ENCODE results near the gene NNAT. TPM values are rescaled to one million over a fixed set of nuclear protein-coding genes. Genes with fewer than 3 reads are reported as not detected.

The NNAT gene
- total and polyA plus RNA-seq, 2 donors (not counting 3 experiments of a cell fraction or from before 2014, with no cell fraction given), result 2.3 to 32.9 TPM

- ChIA-PET CTCF (no interaction called here), POLR2A (no interaction called here)
- no peak for FAIRE-seq
- dilution Hi-C loops (cut with MboI; ENCODE audit: extremely low pct_ligation_motif_present, low sequenced_read_pairs), result loop anchor here (10.0 to 25.0 kb wide), 2 partner anchors 117 to 249 kb away; partner anchors contain the start of gene GHRH
- TF ChIP-seq POLR2A (IDR thresholded peaks at IDR 0.05; ENCODE audit: low read depth, low read length), result peak; percentile 40
- no peak for TF ChIP-seq MYC (IDR thresholded peaks at IDR 0.05; ENCODE audit: low read depth, low read length)
- intact Hi-C loops (cut with micrococcal nuclease), result no loop called here
- H3K79me2 ChIP-seq (ENCODE audit: control insufficient read depth, insufficient read depth, low read length), result peaks cover 2% of the 10 kb centered on the region
- H3K4me1 ChIP-seq (ENCODE audit: control insufficient read depth, extremely low read depth, insufficient read depth, low read length), result no peaks in the 10 kb centered on the region
- H3K4me2 ChIP-seq (ENCODE audit: insufficient read depth, low read length), result no peak overlapping the region
- no peaks in the 10 kb centered on the region for H3K9me3 ChIP-seq (replicated peaks; ENCODE audit: control insufficient read depth, insufficient read depth, low read length)
- no peaks in the 10 kb centered on the region for H3K27me3 ChIP-seq (ENCODE audit: control insufficient read depth in 2 of 2, insufficient read depth in 2 of 2, low read length in 2 of 2)
- no peaks in the 10 kb centered on the region for H4K20me1 ChIP-seq (replicated peaks; ENCODE audit: control insufficient read depth, extremely low read depth, insufficient read depth, low read length)
- peaks cover 0 to 47% of the 10 kb centered on the region in 2 experiments for H3K36me3 ChIP-seq (ENCODE audit: control insufficient read depth in 2 of 2, extremely low read depth in 1 of 2, insufficient read depth in 2 of 2, low read length in 2 of 2)
- no peak overlapping the region for H2AFZ ChIP-seq (ENCODE audit: low read depth, low read length)
- H3K9me1 ChIP-seq (replicated peaks; ENCODE audit: control insufficient read depth, extremely low read depth, insufficient read depth, low read length), result no peaks in the 10 kb centered on the region
- no peak for DNase-seq (ENCODE audit: low read depth, low spot score)
- H3K4me3 ChIP-seq (replicated peaks in 1 of 3; ENCODE audit: insufficient read depth in 1 of 3, low read depth in 1 of 3, low read length in 3 of 3), result no peak overlapping the region
- H3K27ac ChIP-seq (ENCODE audit: insufficient read depth, low read depth, low read length), result no peak overlapping the region
- no peak overlapping the region for H3K9ac ChIP-seq (replicated peaks; ENCODE audit: extremely low read depth, insufficient read depth, low read length)
- BruUV-seq (replicated peaks), result no TSS peak
Measured at GRCh38 chr20:37511610-37512275, 9.3 kb upstream of the NNAT start.

GRCh38 chr20:37513779-37514359 is 7.2 kb upstream of the NNAT start:
- POLR2A ChIA-PET, result no interaction called here
- H4K20me1 ChIP-seq (replicated peaks; ENCODE audit: control insufficient read depth, extremely low read depth, insufficient read depth, low read length), result no peaks in the 10 kb centered on the region
- CTCF ChIA-PET, result interaction anchor here (1.6 kb wide), 1 partner anchor 19 kb away, joined by 4 read pairs; no protein-coding TSS in a partner anchor

More at GRCh38 chr20:37513779-37514359, 7.2 kb upstream of the NNAT start:
- intact Hi-C loops (cut with micrococcal nuclease), result no loop called here
- H3K9me3 ChIP-seq (replicated peaks; ENCODE audit: control insufficient read depth, insufficient read depth, low read length), result no peaks in the 10 kb centered on the region
- no peaks in the 10 kb centered on the region for H3K9me1 ChIP-seq (replicated peaks; ENCODE audit: control insufficient read depth, extremely low read depth, insufficient read depth, low read length)
- no peak overlapping the region for H2AFZ ChIP-seq (ENCODE audit: low read depth, low read length)
- DNase-seq (ENCODE audit: low read depth, low spot score) (no peak), FAIRE-seq (no peak)
- dilution Hi-C loops (cut with MboI; ENCODE audit: extremely low pct_ligation_motif_present, low sequenced_read_pairs), result loop anchor here (10.0 to 25.0 kb wide), 2 partner anchors 119 to 252 kb away; partner anchors contain the start of gene GHRH
- no peak overlapping the region for H3K9ac ChIP-seq (replicated peaks; ENCODE audit: extremely low read depth, insufficient read depth, low read length)
- no TSS peak for BruUV-seq (replicated peaks)
- H3K79me2 ChIP-seq (ENCODE audit: control insufficient read depth, insufficient read depth, low read length), result peaks cover 14% of the 10 kb centered on the region
- no peak overlapping the region for H3K27ac ChIP-seq (ENCODE audit: insufficient read depth, low read depth, low read length)
- H3K36me3 ChIP-seq (ENCODE audit: control insufficient read depth in 2 of 2, extremely low read depth in 1 of 2, insufficient read depth in 2 of 2, low read length in 2 of 2), result peaks cover 0 to 57% of the 10 kb centered on the region in 2 experiments
- H3K4me3 ChIP-seq (replicated peaks in 1 of 3; ENCODE audit: insufficient read depth in 1 of 3, low read depth in 1 of 3, low read length in 3 of 3), result no peak overlapping the region
- H3K27me3 ChIP-seq (ENCODE audit: control insufficient read depth in 2 of 2, insufficient read depth in 2 of 2, low read length in 2 of 2), result no peaks in the 10 kb centered on the region
- no peak overlapping the region for H3K4me2 ChIP-seq (ENCODE audit: insufficient read depth, low read length)
- H3K4me1 ChIP-seq (ENCODE audit: control insufficient read depth, extremely low read depth, insufficient read depth, low read length), result peaks cover 8% of the 10 kb centered on the region
- TF ChIP-seq MAX (IDR thresholded peaks at IDR 0.05; ENCODE audit: insufficient read depth, insufficient read length), result no peak
- no peak for TF ChIP-seq POLR2AphosphoS5 (IDR thresholded peaks at IDR 0.05; ENCODE audit: insufficient read depth, low read depth, low read length)
- TF ChIP-seq POLR2A (IDR thresholded peaks at IDR 0.05; ENCODE audit: low read depth, low read length), result no peak
- no peak for TF ChIP-seq GATA2 (IDR thresholded peaks at IDR 0.05; ENCODE audit: insufficient read depth, insufficient read length, low read depth, low read length)
- no peak for TF ChIP-seq MYC (IDR thresholded peaks at IDR 0.05; ENCODE audit: low read depth, low read length)
- no peak for TF ChIP-seq FOS (IDR thresholded peaks at IDR 0.05; ENCODE audit: borderline replicate concordance, insufficient read depth, low read length)
- no peak for TF ChIP-seq CTCF (IDR thresholded peaks at IDR 0.05; ENCODE audit: extremely low read depth in 1 of 2, insufficient read depth in 1 of 2, low read depth in 1 of 2, low read length in 2 of 2)
- TF ChIP-seq EZH2 (IDR thresholded peaks at IDR 0.05; ENCODE audit: borderline replicate concordance, low read depth, low read length, severe bottlenecking), result no peak
- TF ChIP-seq JUN (IDR thresholded peaks at IDR 0.05; ENCODE audit: borderline replicate concordance, insufficient read depth, insufficient read length, low read depth), result no peak

Data from endothelial cell of umbilical vein (primary cell).